ENCODE results near the gene NFATC2.
"Not testable (repeated sequence)": the region's sequence is repeated elsewhere in the genome, so short reads cannot be mapped to it uniquely, and the experiment has no call there.

NFATC2 gene

DNA sequence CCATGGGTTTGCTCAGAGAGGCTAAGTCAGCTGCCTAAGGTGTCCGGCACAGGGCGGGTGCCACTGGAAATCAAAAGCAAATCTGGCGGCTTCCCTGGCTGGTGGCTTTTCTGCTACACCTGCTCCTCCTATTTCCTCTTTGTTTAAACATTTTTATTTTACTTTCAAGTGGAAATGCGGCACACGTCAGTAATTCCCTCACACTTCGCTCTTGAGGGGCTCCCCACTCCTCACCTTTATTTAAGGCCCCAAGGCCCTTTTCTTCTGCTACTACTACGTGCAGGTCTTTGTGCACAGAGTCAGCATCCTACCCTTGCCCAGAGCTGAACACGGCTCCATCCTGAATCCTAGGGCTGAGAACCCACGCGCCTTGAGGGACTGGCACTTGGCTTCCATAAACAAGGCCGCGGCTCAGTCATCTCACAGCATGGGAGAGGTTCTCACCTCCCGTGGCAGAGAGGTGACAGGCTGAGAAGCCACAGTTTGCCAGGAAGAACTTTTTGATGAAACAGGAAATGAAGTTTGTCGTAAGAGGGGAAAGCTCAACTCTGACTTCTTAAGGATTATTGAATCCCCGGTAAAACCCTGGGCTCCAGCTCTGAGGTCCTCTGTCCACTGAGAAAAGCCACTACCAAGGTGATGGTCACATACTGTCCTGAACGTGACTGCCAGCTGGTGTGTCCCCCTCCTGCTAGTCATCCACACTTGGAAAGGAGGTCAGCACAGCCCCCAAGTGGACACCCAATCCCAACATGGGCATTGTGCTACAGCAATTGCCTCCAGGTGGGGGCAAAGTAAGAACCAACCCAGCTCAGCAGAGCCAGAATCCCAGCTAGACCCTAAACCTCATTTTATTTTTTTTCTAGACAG, 48.0 kb downstream of the NFATC2 start:
- DNase-seq (ENCODE audit: low read depth), result no peak

GRCh38 chr20:51493346-51493791, 49.1 kb downstream of the NFATC2 start:
- DNase-seq (ENCODE audit: low read depth), result no peak

- peak; percentile 74 for DNase-seq (ENCODE audit: low read depth)
These were observed 50.1 kb downstream of the NFATC2 start for GRCh38 chr20:51492167-51493092.

GRCh38 chr20:51491393-51491792, 51.1 kb downstream of the NFATC2 start:
- DNase-seq (ENCODE audit: low read depth), result no peak

GRCh38 chr20:51490635-51491034, 51.9 kb downstream of the NFATC2 start:
- no peak for DNase-seq (ENCODE audit: low read depth)

GRCh38 chr20:51489611-51490010, 52.9 kb downstream of the NFATC2 start:
- DNase-seq (ENCODE audit: low read depth), result no peak

DNA sequence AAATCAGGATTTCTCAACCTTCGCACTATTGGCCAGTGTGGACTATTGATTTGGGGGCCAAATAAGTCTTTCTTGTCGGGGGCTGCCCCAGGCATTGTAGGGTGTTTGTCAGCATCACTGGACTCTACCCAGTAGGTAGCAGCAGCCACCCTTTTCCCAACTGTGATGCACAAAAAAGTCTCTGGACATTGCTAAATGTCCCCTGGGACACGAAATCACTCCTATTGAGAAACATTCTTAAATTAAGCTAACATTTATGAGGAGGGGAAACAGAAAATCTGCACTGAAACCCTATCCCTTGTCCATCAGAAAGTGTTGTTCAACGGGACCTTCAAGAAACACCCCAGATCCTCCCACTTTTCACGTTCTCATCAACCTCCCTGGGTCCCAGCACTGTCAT, 54.2 kb downstream of the NFATC2 start:
- no peak for DNase-seq (ENCODE audit: low read depth)

- no peak for DNase-seq (ENCODE audit: low read depth)
These were observed 54.8 kb downstream of the NFATC2 start for GRCh38 chr20:51487565-51488268.

- no peak for DNase-seq (ENCODE audit: low read depth)
These were observed 55.4 kb downstream of the NFATC2 start for GRCh38 chr20:51487076-51487475.

DNA sequence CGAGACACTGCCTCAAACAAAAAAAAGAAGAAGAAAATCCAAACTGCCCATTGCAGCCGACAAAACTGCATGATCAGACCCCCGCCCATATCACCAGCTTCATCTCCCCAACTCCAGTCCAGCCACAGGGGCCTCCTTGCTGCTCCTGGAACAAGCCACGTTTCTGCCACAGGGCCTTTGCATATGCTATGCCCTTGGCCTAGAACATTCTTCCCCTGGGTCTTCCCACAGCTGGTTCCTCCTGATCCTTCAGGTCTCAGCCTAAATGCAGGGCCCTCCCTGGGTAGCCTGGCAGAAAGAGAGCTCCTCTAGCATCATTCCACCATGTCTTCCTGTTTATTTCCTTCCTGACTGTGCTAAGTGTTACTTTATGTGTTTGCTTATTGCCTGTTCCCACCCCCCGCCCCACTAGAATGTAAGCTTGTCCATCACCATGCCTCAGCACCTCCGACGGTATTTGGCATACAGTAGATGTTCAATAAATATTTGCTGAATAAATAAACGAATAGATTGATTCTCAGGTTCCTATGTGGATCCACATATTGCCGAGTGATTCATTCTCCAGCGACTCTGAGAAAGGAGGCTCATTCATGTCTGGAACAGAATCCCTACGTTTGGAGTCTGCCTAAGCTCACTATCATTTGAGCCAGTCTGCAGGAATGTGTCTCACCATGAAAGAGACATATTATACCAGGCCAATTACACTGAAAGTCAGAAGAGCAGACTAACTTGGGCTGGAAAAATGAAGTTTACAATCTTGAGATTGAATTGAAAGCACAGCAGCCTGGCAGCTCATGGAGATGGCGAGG, 56.1 kb downstream of the NFATC2 start:
- DNase-seq (ENCODE audit: low read depth), result no peak

DNA sequence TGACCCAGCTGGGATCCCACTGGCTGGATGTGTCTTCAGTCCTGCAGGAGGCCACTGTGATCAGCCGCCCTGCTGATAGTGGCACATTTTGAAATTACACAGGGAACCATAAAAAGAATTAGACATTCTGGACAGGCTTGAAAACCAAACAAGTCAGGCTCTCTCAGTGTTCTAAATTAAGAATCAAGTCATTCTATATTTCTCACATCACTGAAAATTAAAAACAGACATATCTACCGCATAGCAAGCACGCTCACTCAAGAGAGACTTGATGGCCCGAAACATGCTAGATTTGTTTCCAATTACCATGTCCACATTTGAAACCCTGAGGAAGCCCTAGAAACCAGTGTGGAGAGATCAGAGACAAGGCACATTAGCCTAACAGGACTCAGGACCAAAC, 57.7 kb downstream of the NFATC2 start:
- DNase-seq (ENCODE audit: low read depth), result no peak

GRCh38 chr20:51484141-51484815, 58.2 kb downstream of the NFATC2 start:
- no peak for DNase-seq (ENCODE audit: low read depth)

DNA sequence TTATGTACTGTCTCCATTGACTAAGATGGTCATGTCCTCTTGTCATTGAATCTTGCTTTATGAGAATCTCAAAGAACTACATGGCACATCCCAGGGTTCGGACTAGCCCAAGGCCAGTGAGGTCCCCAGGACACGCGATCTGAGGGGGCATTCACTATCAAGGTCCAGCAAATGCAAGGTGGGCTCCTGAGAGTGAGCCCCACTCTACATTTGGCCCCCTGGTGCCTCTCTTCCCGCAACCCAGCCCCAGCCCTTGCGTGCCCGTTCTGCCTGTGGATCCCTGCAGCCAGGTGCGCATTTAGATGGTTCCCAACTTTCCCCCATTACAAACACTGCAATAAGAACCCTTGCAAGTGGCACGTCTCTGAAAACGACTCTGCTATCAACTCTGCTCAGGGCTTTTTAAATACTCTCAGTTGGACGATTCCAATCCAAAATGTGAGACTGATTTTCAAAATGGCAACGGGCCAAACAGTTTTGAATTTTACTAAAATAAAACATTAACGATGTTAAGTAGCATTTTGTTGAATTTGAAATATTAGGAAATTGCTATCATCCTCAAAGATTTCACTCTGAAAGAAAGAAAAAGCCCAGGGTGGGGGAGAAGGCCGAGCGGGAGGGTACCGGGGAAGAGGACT, 59.6 kb downstream of the NFATC2 start:
- DNase-seq (ENCODE audit: low read depth), result no peak

DNA sequence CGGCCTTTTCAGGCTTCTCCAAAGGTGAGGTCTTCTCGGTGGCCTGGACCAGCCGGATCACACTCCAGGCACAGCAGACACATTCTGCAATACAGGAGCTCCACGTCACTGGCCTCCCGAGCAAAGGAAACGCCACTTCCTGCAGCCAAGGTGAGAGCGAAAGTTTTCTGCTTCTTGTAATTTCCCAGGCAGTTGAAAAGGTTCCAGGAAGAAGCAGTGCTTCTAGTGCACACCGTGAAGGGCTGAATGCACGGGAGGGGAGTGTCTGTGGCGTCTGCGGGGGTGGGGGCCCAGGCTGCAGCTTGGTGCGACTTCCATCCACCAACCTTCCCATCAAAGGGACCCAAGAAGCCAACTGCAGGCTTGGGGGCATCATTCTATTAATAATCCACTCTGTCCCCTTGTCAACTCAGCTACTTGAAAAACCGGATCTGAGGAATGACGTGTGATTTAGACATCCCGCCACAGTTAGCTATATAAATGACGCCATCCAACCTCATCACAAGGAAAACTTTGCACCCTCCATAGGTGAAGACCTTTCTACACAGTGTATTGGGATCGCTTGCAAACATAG, 61.1 kb downstream of the NFATC2 start:
- DNase-seq (ENCODE audit: low read depth), result no peak

DNA sequence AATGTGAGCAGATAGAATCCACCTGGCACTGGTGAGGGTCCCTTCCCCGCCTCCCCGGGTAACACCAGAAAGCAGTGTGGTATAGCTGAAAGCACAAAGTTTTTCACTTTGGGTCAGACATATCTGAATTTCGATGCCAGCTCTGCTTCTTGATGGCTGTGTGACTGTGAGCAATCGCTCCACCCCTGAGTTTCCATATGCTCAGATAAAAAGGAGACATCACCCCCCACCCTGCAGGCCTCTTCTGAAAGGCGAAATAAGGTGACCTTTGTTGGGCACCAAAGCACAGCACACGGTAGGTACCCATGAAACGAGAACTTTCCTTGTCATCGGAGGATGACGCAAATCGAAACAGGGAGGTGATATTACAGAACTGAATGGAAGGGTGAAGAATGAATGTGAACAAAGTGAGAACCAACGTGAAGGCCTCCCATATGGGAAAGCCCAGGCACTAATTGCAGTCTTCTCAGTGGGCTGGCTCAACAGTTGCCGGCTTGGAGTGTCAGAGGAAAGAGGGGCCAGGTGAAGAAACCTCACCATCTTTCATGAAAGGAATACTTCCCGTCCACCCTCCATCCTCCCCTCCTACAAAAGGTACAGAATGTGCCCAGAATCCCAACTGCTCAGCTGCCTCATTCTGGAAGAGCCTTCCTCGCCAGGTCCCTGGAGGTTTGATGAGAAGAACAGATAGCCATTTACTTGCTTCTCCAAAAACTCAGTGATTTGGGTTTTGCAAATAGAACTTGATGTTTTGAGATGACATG, 61.8 kb downstream of the NFATC2 start:
- DNase-seq (ENCODE audit: low read depth), result no peak

GRCh38 chr20:51476106-51476505, 66.4 kb downstream of the NFATC2 start:
- DNase-seq (ENCODE audit: low read depth), result not testable (repeated sequence)

DNA sequence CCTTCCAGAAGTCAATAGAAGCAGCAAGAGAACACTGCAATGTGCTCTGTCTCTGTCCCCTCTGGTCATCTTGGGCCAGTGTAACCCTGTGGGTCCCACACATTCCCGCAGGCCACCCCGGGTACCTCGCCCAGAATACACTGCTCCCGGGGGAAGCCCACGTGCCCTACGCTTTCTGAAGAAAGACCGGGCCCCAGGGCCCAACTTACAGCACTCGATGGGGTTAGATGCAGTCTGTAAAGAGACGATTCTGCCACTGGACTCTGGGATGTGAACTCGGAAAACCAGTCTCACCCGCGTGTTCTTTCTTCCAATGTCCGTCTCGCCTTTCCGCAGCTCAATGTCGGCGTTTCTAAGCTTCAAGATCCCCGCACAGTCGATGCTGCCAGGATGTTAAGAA, 68.7 kb downstream of the NFATC2 start:
- no peak for DNase-seq (ENCODE audit: low read depth)

- DNase-seq (ENCODE audit: low read depth), result no peak
These were observed 69.3 kb downstream of the NFATC2 start for GRCh38 chr20:51473256-51473655.

DNA sequence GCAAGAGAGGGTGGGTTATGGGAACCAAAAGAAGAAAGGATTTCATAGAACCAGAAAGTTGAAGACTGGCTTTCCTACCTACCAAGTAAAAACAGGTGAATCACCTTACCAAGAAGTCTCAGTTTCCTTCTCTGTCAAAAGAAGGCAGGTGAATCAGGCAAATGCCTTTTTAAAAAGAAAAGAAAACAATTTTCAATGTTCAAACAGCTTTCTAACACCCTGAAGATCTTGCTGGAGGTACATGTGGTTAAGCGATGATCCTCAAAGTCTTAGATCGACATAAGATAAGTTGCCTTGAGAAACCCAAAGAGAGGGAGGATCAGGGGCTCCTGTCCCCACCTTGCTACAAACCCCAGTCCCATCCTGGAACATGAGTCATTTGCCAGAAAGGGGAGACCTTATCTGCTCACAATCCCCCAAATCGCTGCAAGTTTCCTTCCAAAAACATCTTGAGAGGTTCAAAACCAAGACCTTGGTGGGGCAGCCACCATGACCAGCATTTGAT, 71.6 kb downstream of the NFATC2 start:
- DNase-seq (ENCODE audit: low read depth), result no peak
